HG03175 (cell line): Measurements from ENCODE around the gene TTL.
"Not testable (repeated sequence)": the region's sequence is repeated elsewhere in the genome, so short reads cannot be mapped to it uniquely, and the experiment has no call there.

Experiments
- ATAC-seq: cut with Tn5 transposase; IDR thresholded peaks from one replicate; pipeline ENCODE4 v1.9.1; 2021; ENCODE audit warnings: mild to moderate bottlenecking, moderate library complexity; ENCODE audit not compliant: unreplicated experiment

Gene TTL

DNA sequence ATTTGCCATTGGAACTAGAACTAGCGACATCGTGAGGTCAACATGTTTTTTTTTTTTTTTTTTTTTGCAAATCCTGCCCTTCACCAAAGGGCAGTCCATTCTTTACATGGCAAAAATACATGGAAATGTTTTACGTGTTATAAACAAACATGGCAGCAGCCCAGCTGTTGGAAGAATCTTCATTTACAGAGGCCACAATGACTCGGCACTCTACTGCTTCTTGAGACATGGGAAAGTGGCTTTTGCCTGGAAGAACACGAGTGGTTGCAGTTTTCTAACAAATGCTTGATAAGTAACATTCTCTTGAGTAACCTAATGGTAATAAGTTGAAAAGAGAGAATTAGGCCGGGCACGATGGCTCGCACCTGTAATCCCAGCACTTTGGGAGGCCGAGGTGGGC lies 37.5 kb downstream of the TTL start:
- ATAC-seq = no peak

- ATAC-seq = no peak
Measured at GRCh38 chr2:112520234-112520783, 38.4 kb downstream of the TTL start.

GRCh38 chr2:112523291-112523777 lies 41.4 kb downstream of the TTL start:
- no peak for ATAC-seq

DNA sequence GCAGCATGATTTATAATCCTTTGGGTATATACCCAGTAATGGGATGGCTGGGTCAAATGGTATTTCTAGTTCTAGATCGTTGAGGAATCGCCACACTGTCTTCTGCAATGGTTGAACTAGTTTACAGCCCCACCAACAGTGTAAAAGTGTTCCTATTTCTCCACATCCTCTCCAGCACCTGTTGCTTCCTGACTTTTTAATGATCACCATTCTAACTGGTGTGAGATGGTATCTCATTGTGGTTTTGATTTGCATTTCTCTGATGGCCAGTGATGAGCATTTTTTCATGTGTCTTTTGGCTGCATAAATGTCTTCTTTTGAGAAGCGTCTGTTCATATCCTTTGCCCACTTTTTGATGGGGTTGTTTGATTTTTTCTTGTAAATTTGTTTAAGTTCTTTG lies 42.3 kb downstream of the TTL start:
- not testable (repeated sequence) for ATAC-seq

DNA sequence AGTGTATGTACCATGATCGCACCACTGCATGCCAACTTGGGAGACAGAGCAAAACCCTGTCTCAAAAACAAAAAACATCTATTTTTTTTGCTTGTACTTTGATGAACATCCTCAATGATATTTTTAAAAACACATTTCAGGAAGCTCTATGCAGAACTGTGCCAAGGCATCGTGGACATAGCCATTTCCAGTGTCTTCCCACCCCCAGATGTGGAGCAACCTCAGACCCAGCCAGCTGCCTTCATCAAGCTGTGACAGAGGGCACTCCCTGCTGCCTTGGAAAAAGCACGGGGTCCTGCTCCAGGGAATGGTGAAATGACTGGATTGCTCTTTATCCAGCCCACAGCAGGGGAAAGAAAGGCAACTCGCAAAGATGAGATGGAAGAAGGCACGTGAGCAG lies 46.6 kb downstream of the TTL start:
- no peak for ATAC-seq

- ATAC-seq = no peak
Measured at GRCh38 chr2:112529757-112530156, 47.8 kb downstream of the TTL start.

DNA sequence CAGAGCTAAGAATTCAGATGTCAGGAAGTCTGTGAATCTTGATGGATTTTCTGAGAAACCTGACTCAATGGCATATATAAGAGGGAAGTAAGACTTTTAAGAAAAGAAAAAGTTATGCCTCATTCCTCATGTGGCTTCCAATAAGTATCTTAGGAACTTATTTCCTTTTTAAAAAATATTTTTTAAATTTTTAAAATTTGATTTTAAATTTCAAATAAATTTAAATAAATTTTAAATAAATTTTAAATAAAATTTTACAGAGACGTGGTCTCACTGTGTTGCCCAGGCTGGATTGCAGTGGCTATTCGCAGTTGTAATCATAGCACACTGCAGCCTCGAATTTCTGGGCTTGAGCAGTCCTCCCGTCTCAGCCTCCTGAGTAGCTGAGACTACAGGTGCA lies 48.8 kb downstream of the TTL start:
- no peak for ATAC-seq

DNA sequence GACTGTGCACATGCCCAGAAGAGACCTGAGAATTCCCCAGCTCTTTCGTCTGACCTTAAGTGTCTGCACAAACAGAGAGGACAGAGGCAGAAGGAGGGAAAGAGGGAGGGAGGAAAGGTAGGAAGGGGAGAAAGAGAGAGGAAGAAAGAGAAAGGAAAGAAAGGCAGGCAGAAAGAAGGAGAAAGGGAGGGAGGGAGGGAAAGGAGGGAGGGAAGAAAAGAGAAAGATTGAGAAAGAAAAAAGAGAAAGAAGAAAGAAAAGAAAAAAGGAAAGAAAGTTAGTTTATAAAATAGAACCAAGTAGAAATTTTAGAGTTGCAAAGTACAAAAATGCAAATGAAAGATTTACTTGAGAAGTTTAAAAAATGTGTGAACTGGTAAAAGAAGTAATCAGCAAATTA lies 52.9 kb downstream of the TTL start:
- ATAC-seq = no peak

DNA sequence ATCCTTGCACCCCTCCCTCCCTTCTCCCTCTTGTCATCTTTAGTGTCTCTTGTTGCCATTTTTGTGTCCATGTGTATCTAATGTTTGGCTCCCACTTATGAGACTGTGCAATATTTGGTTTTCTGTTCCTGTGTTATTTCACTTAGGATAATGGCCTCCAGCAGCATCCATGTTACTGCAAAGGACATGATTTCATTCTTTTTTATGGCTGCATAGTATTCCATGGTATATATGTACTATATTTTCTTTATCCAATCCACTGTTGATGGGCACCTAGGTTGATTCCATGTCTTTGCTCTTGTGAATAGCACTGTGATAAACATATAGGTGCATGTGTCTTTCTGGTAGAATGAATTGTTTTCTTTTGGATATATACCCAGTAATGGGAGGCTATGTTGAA lies 54.7 kb downstream of the TTL start:
- not testable (repeated sequence) for ATAC-seq

DNA sequence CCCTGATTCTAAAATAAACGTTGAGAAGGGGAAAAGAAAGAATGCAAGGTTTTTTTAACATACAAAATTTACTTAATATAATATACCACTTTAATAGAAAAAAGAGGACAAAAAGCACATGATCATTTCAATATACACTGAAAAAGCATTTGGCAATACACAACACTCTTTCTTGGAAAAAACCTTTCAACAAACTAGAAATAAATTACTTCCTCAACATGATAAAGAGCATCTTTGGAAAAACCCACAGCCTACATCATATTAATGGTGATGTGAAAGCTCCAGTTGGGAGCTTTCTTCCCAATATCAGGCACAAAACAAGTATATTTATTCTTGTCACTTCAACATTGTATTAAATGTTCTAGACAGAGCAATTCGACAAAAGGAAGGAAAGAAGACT lies 57.4 kb downstream of the TTL start:
- no peak for ATAC-seq

DNA sequence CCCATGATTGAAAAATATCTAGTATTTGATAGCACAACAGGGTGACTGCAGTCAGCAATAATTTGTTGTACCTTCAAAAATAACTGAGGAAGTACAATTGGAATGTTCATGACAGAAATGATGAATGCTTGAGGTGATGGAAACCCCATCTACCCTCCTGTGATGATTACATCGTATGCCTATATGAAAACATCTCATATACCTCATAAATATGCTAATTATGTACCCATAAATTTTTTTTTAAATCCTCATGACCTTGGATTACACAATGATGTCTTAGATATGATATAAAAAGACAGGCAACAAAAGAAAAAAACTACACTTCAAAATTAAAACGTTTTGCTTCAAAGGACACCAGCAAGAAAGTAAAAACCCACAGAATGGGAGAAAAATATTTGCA lies 59.0 kb downstream of the TTL start:
- no peak for ATAC-seq

GRCh38 chr2:112541315-112542122 lies 59.6 kb downstream of the TTL start:
- peak; percentile 59 for ATAC-seq

GRCh38 chr2:112542123-112542983 lies 60.4 kb downstream of the TTL start, which contains the start of gene POLR1B:
Gene POLR1B, plus strand, starts transcription at chr2:112542465. Its CDS starts 30 bp downstream, at chr2:112542495.
- peak; percentile 84 for ATAC-seq

GRCh38 chr2:112542984-112543661 lies 61.2 kb downstream of the TTL start:
- no peak for ATAC-seq

GRCh38 chr2:112547333-112547732 lies 65.4 kb downstream of the TTL start:
- no peak for ATAC-seq

DNA sequence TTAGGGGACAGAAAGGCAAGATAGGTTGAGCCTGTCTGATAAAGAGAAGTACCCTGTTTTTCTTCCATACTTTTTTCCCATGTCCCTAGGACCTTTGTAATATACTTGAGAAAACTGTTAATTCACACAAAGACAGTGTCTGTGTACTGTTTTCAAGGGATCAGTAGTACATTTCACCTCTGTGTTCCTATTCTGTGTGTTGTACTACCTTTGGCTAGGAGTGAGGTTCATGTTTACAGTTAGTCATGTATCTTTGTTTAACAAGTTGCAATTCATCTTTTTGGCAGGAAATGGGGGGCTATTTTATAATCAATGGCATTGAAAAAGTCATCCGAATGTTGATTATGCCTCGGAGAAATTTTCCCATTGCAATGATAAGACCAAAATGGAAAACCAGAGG lies 67.0 kb downstream of the TTL start:
- no peak for ATAC-seq

- peak; percentile 70 for ATAC-seq
Measured at GRCh38 chr2:112566104-112566503, 84.1 kb downstream of the TTL start.

DNA sequence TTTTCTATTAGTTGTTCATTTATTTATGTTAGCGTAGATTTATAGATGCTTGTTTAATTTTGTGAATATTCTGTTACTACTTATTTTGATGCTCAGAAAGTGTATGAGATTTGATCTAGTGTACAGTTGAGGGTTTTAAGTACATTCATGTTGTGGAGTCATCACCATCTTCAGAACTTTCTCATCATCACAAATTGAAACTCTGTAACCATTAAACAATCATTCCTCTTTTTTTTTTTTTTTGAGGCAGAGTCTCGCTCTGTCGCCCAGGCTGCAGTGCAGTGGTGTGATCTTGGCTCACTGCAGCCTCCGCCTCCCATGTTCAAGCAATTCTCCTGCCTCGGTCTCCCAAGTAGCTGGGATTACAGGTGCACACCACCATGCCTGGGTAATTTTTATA lies 84.6 kb downstream of the TTL start:
- ATAC-seq = peak; percentile 29

DNA sequence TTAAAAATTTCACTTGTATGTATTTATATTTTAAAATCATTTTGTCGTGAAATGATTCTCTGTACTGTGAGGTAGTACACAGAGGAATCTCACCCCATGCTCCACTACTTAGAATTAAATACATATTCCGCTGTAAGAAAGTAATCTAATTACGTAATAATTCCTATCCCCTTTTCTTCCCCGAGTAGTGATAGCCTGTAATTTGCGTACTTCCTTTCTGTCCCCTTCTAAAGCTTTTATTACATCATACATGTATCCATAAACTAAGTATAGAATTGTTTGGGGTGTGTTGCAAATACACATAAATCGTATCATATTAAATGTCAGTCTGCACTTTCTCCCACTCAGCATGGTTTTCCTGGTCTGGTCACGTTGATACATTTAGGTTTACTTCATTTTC lies 90.0 kb downstream of the TTL start:
- ATAC-seq = no peak

- no peak for ATAC-seq
Measured at GRCh38 chr2:112577756-112578155, 95.8 kb downstream of the TTL start.

GRCh38 chr2:112579241-112579640 lies 97.3 kb downstream of the TTL start:
- ATAC-seq = no peak
